Measurements from ENCODE around the gene LAMC2. TPM values are rescaled to one million over a fixed set of nuclear protein-coding genes. Genes with fewer than 3 reads are reported as not detected.

LAMC2 gene
- total RNA-seq, 2 donors from 2014 or later, result 9.3 to 11.6 TPM

- H3K4me1 ChIP-seq (replicated peaks), result peaks cover 3% of the 10 kb centered on the region
- TF ChIP-seq POLR2A (IDR thresholded peaks at IDR 0.05), result no peak
- TF ChIP-seq POLR2AphosphoS5 (IDR thresholded peaks at IDR 0.05), result no peak
- TF ChIP-seq CTCF (IDR thresholded peaks at IDR 0.05), result no peak
- intact Hi-C loops (cut with DNase I), result no loop called here
- H3K36me3 ChIP-seq, result no peaks in the 10 kb centered on the region
- H3K27me3 ChIP-seq (replicated peaks; ENCODE audit: insufficient read depth), result no peaks in the 10 kb centered on the region
- H3K4me3 ChIP-seq, result no peak overlapping the region
- peak; percentile 42 for DNase-seq (ENCODE audit: low spot score)
- H3K27ac ChIP-seq, result no peak overlapping the region
- WGBS, result 56% methylated on average over 13 of the region's 13 CpGs
- no peaks in the 10 kb centered on the region for H3K9me3 ChIP-seq
Observed at GRCh38 chr1:183228347-183229220, 42.5 kb downstream of the LAMC2 start.

GRCh38 chr1:183230413-183230812 is 44.3 kb downstream of the LAMC2 start:
- intact Hi-C loops (cut with DNase I), result loop anchor here (5.0 to 10.0 kb wide), 2 partner anchors 88 to 206 kb away; partner anchors contain the start of gene LAMC1
- H3K27me3 ChIP-seq (replicated peaks; ENCODE audit: insufficient read depth), result no peaks in the 10 kb centered on the region
- no peaks in the 10 kb centered on the region for H3K9me3 ChIP-seq
- DNase-seq (ENCODE audit: low spot score), result no peak
- H3K36me3 ChIP-seq, result no peaks in the 10 kb centered on the region
- 86% methylated on average over 2 of the region's 2 CpGs for WGBS
- peaks cover 7% of the 10 kb centered on the region for H3K4me1 ChIP-seq (replicated peaks)
- H3K27ac ChIP-seq, result no peak overlapping the region
- H3K4me3 ChIP-seq, result no peak overlapping the region
- no peak for TF ChIP-seq POLR2A (IDR thresholded peaks at IDR 0.05)
- no peak for TF ChIP-seq POLR2AphosphoS5 (IDR thresholded peaks at IDR 0.05)
- TF ChIP-seq CTCF (IDR thresholded peaks at IDR 0.05), result no peak

GRCh38 chr1:183231545-183231944 is 45.5 kb downstream of the LAMC2 start:
- Histone ChIP-seq H3K4me1 (replicated peaks) (peaks cover 7% of the 10 kb centered on the region), H3K4me3 (no peak overlapping the region), H3K36me3 (no peaks in the 10 kb centered on the region), H3K27me3 (replicated peaks; ENCODE audit: insufficient read depth) (no peaks in the 10 kb centered on the region), H3K27ac (no peak overlapping the region), H3K9me3 (no peaks in the 10 kb centered on the region)
- intact Hi-C loops (cut with DNase I), result loop anchor here (5.0 to 10.0 kb wide), 2 partner anchors 89 to 207 kb away; partner anchors contain the start of gene LAMC1
- 33% methylated on average over 1 of the region's 1 CpG for WGBS
- TF ChIP-seq CTCF (IDR thresholded peaks at IDR 0.05), result no peak
- no peak for DNase-seq (ENCODE audit: low spot score)

- no peak for DNase-seq (ENCODE audit: low spot score)
- no peak overlapping the region for H3K4me3 ChIP-seq
- peaks cover 7% of the 10 kb centered on the region for H3K4me1 ChIP-seq (replicated peaks)
- H3K27me3 ChIP-seq (replicated peaks; ENCODE audit: insufficient read depth), result no peaks in the 10 kb centered on the region
- intact Hi-C loops (cut with DNase I), result loop anchor here (5.0 to 10.0 kb wide), 2 partner anchors 91 to 208 kb away; partner anchors contain the start of gene LAMC1
- H3K9me3 ChIP-seq, result no peaks in the 10 kb centered on the region
- TF ChIP-seq CTCF (IDR thresholded peaks at IDR 0.05) (no peak), POLR2AphosphoS5 (IDR thresholded peaks at IDR 0.05) (no peak), POLR2A (IDR thresholded peaks at IDR 0.05) (no peak)
- no peaks in the 10 kb centered on the region for H3K36me3 ChIP-seq
- no peak overlapping the region for H3K27ac ChIP-seq
Observed at GRCh38 chr1:183233113-183233512, 47.0 kb downstream of the LAMC2 start.

Data from prostate gland (tissue), 2 donors.